Neural cell (in vitro differentiated cells): ENCODE data around the gene EIF4E2. TPM values are rescaled to one million over a fixed set of nuclear protein-coding genes. Genes with fewer than 3 reads are reported as not detected.

ENCODE experiments used
- H2AFZ ChIP-seq: fragments of 200-600, 300-800 bp; sonication (generic), shearing (Covaris generic); 2 replicates; pipeline ENCODE4 v1.6.0; 2014; ENCODE audit warnings: low read depth, mild to moderate bottlenecking, antibody characterized with exemption, low read length, moderate library complexity
- H3F3A ChIP-seq: fragments of 200-600 bp; shearing (Covaris generic); 2 replicates; pipeline ENCODE4 v1.6.1; 2016; ENCODE audit warnings: mild to moderate bottlenecking, moderate library complexity, mixed read lengths, antibody characterized with exemption, low read length; ENCODE audit not compliant: insufficient read depth, poor library complexity, severe bottlenecking
- H3K27ac ChIP-seq: fragments of 200-600, 300-800 bp; sonication (generic), shearing (Covaris generic); 2 replicates; pipeline ENCODE4 v1.5.1; 2014; ENCODE audit warnings: mild to moderate bottlenecking, low read length, moderate library complexity
- H3K27me3 ChIP-seq: fragments of 300-800, 200-600 bp; sonication (generic), shearing (Covaris generic); 2 replicates; pipeline ENCODE4 v1.6.0; 2014; ENCODE audit warnings: mild to moderate bottlenecking, low read depth, low read length, moderate library complexity; ENCODE audit not compliant: insufficient read depth
- H3K36me3 ChIP-seq: fragments of 300-800, 200-600 bp; sonication (generic), shearing (Covaris generic); 2 replicates; pipeline ENCODE4 v1.5.1; 2014; ENCODE audit warnings: mild to moderate bottlenecking, antibody characterized with exemption, low read length, moderate library complexity; ENCODE audit not compliant: insufficient read depth
- H3K4me2 ChIP-seq: fragments of 300-800, 200-600 bp; sonication (generic), shearing (Covaris generic); 2 replicates; pipeline ENCODE4 v1.6.0; 2014; ENCODE audit warnings: mild to moderate bottlenecking, low read length
- H3K4me3 ChIP-seq: fragments of 300-800, 200-600 bp; sonication (generic), shearing (Covaris generic); 2 replicates; pipeline ENCODE4 v1.5.1; 2014; ENCODE audit warnings: mild to moderate bottlenecking, low read length, moderate library complexity
- H3K79me2 ChIP-seq: fragments of 200-600 bp; shearing (Covaris generic); replicated peaks from 2 replicates; pipeline ENCODE4 v1.6.0; 2014; ENCODE audit warnings: mild to moderate bottlenecking, low read length, moderate library complexity; ENCODE audit not compliant: insufficient read depth
- H3K9ac ChIP-seq: fragments of 300-800, 200-600 bp; sonication (generic), shearing (Covaris generic); 2 replicates; pipeline ENCODE4 v1.6.1; 2016; ENCODE audit warnings: mild to moderate bottlenecking, low read length, mixed read lengths
- H3K9me2 ChIP-seq: fragments of 200-600 bp; shearing (Covaris generic); 2 replicates; pipeline ENCODE4 v1.6.1; 2016; ENCODE audit warnings: mild to moderate bottlenecking, low read length, mixed read lengths; ENCODE audit not compliant: insufficient read depth
- H3K9me3 ChIP-seq: fragments of 200-600, 300-800 bp; sonication (generic), shearing (Covaris generic); 2 replicates; pipeline ENCODE4 v1.6.1; 2016; ENCODE audit warnings: mild to moderate bottlenecking, mixed run types, low read length, moderate library complexity, mixed read lengths
- H4K20me1 ChIP-seq: fragments of 200-600 bp; shearing (Covaris generic); 2 replicates; pipeline ENCODE4 v1.6.1; 2016; ENCODE audit warnings: mild to moderate bottlenecking, mixed run types; ENCODE audit not compliant: insufficient read depth
- EP300 ChIP-seq: fragments of 450-650 bp; conservative IDR thresholded peaks from 2 replicates; pipeline ENCODE4 v1.6.1; 2014; ENCODE audit warnings: antibody characterized with exemption, mild to moderate bottlenecking, moderate library complexity; ENCODE audit not compliant: poor library complexity, severe bottlenecking
- EZH2 ChIP-seq: fragments of 200-600, 300-800 bp; shearing (Covaris generic), sonication (generic); IDR thresholded peaks from 2 replicates; pipeline ENCODE4 v1.6.1; 2014; ENCODE audit warnings: antibody characterized with exemption, low read length, borderline replicate concordance, mild to moderate bottlenecking; ENCODE audit not compliant: insufficient read depth, poor library complexity, severe bottlenecking
- MXI1 ChIP-seq: fragments of 450-650 bp; conservative IDR thresholded peaks from 2 replicates; pipeline ENCODE4 v1.6.1; 2014; ENCODE audit warnings: antibody characterized with exemption, mild to moderate bottlenecking; ENCODE audit not compliant: poor library complexity, severe bottlenecking
- POLR2AphosphoS5 ChIP-seq: IDR thresholded peaks from 2 replicates; pipeline ENCODE4 v1.6.1; 2012
- RAD21 ChIP-seq: fragments of 450-650 bp; conservative IDR thresholded peaks from 2 replicates; pipeline ENCODE4 v1.6.1; 2014; ENCODE audit warnings: antibody characterized with exemption, mild to moderate bottlenecking, moderate library complexity
- SMC3 ChIP-seq: fragments of 450-650 bp; conservative IDR thresholded peaks from 2 replicates; pipeline ENCODE4 v1.6.1; 2014; ENCODE audit warnings: antibody characterized with exemption, mild to moderate bottlenecking, moderate library complexity; ENCODE audit not compliant: poor library complexity
- TAF1 ChIP-seq: IDR thresholded peaks from 2 replicates; pipeline ENCODE4 v1.6.1; 2012; ENCODE audit warnings: low read depth
- polyA plus RNA-seq: library from polyadenylated mRNA; depleted of rRNA; stranded (reverse); fragments of >200 nt; gene quantifications from 2 replicates; pipeline ENCODE4 v1.2.3, GENCODE V29; 2014
- TF ChIP-seq, protein P1 (sequence below): fragments of 450-650 bp; IDR thresholded peaks from 2 replicates; pipeline ENCODE4 v1.5.1; 2014; ENCODE audit warnings: antibody characterized with exemption, mild to moderate bottlenecking, moderate library complexity; ENCODE audit not compliant: poor library complexity, severe bottlenecking
- TF ChIP-seq, protein P2 (sequence below): IDR thresholded peaks from 2 replicates; pipeline ENCODE4 v1.6.1; 2012; ENCODE audit warnings: borderline replicate concordance

The EIF4E2 gene
- polyA plus RNA-seq, 1 donor from 2014 or later = 57.6 TPM

GRCh38 chr2:232543928-232544631, 6.4 kb upstream of the EIF4E2 start:
- no peaks in the 10 kb centered on the region for H3K27me3 ChIP-seq
- H3K36me3 ChIP-seq = peaks cover 16% of the 10 kb centered on the region
- H3K9me2 ChIP-seq = no peaks in the 10 kb centered on the region
- H4K20me1 ChIP-seq = no peaks in the 10 kb centered on the region
- H2AFZ ChIP-seq = no peak overlapping the region
- H3F3A ChIP-seq = no peaks in the 10 kb centered on the region
- TF ChIP-seq MXI1 (no peak), EZH2 (no peak), SMC3 (no peak), RAD21 (no peak), EP300 (no peak), POLR2AphosphoS5 (no peak), TAF1 (no peak)
- TF ChIP-seq, protein P1, sequence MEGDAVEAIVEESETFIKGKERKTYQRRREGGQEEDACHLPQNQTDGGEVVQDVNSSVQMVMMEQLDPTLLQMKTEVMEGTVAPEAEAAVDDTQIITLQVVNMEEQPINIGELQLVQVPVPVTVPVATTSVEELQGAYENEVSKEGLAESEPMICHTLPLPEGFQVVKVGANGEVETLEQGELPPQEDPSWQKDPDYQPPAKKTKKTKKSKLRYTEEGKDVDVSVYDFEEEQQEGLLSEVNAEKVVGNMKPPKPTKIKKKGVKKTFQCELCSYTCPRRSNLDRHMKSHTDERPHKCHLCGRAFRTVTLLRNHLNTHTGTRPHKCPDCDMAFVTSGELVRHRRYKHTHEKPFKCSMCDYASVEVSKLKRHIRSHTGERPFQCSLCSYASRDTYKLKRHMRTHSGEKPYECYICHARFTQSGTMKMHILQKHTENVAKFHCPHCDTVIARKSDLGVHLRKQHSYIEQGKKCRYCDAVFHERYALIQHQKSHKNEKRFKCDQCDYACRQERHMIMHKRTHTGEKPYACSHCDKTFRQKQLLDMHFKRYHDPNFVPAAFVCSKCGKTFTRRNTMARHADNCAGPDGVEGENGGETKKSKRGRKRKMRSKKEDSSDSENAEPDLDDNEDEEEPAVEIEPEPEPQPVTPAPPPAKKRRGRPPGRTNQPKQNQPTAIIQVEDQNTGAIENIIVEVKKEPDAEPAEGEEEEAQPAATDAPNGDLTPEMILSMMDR = no peak
- TF ChIP-seq, protein P2, sequence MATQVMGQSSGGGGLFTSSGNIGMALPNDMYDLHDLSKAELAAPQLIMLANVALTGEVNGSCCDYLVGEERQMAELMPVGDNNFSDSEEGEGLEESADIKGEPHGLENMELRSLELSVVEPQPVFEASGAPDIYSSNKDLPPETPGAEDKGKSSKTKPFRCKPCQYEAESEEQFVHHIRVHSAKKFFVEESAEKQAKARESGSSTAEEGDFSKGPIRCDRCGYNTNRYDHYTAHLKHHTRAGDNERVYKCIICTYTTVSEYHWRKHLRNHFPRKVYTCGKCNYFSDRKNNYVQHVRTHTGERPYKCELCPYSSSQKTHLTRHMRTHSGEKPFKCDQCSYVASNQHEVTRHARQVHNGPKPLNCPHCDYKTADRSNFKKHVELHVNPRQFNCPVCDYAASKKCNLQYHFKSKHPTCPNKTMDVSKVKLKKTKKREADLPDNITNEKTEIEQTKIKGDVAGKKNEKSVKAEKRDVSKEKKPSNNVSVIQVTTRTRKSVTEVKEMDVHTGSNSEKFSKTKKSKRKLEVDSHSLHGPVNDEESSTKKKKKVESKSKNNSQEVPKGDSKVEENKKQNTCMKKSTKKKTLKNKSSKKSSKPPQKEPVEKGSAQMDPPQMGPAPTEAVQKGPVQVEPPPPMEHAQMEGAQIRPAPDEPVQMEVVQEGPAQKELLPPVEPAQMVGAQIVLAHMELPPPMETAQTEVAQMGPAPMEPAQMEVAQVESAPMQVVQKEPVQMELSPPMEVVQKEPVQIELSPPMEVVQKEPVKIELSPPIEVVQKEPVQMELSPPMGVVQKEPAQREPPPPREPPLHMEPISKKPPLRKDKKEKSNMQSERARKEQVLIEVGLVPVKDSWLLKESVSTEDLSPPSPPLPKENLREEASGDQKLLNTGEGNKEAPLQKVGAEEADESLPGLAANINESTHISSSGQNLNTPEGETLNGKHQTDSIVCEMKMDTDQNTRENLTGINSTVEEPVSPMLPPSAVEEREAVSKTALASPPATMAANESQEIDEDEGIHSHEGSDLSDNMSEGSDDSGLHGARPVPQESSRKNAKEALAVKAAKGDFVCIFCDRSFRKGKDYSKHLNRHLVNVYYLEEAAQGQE = no peak
- H3K9ac ChIP-seq = no peak overlapping the region
- no peak overlapping the region for H3K27ac ChIP-seq
- no peaks in the 10 kb centered on the region for H3K9me3 ChIP-seq
- H3K79me2 ChIP-seq = peaks cover 14% of the 10 kb centered on the region
- no peak overlapping the region for H3K4me2 ChIP-seq
- no peak overlapping the region for H3K4me3 ChIP-seq

DNA sequence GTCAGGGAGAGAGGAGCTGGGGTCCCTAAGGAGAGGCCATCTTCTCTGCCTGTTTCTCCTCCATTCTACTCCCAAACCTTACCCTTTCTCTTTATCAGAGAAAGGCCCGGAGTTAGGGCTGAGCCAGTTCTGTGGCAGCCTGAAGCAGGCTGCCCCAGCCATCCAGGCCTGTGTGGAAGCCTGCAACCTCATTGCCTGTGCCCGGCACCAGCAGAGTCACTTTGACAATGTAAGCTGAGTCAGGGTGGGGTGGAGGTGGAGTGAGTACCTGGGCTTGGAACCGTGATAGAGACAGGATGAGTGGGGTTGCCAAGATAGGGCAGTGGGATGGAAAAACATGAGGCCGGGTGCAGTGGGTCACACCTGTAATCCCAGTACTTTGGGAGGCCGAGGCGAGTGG, 5.8 kb upstream of the EIF4E2 start:
- Histone ChIP-seq H3K27ac (no peak overlapping the region), H3K4me2 (no peak overlapping the region), H4K20me1 (no peaks in the 10 kb centered on the region), H3K9me3 (no peaks in the 10 kb centered on the region), H3K79me2 (peaks cover 14% of the 10 kb centered on the region), H2AFZ (no peak overlapping the region), H3K9ac (no peak overlapping the region), H3K36me3 (peaks cover 16% of the 10 kb centered on the region), H3F3A (no peaks in the 10 kb centered on the region), H3K27me3 (no peaks in the 10 kb centered on the region), H3K4me3 (no peak overlapping the region), H3K9me2 (no peaks in the 10 kb centered on the region)
- TF ChIP-seq MXI1 = no peak
- TF ChIP-seq POLR2AphosphoS5 = no peak
- no peak for TF ChIP-seq TAF1
